ENCODE measurements around the gene TENT5A.
"Not testable (repeated sequence)": the region's sequence is repeated elsewhere in the genome, so short reads cannot be mapped to it uniquely, and the experiment has no call there.

Gene TENT5A

DNA sequence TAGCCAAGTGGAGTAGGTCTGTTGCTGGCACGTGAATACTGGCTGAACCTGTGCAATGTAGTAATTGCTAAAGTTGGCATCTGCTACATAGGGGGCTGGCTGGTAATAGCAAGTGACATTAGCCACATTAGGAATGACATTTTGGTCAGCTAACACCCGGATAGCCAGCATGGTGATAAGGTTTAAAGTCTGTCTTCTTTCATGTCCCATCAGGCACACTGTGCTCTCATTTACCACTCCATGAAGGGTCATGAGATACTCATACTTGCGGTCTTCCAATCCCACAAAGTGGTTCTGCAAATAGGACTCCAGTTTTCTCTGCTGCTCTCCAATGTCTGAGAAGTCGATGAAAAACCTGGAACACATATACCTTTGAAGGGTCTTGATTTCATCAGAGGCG lies 2.8 kb downstream of the TENT5A start:
- no peak for FAIRE-seq

DNA sequence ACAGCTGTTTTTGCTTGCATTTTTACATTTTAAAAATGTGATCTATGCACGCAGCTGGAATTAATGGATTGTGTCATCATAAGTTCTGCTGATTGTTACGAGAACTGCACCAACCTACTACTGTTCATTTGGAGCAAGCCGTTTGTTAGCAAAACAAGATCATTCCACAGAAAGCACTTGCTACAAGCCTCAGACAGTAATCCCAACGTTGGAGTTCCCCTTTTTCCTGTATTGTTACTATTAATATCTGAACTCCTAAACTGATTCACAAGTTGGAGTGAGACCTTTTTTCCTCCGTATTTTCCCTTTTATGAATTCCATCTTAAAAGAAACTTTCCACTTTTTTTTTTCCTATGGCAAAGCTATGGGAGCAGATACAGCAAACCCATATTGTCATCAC lies 3.5 kb downstream of the TENT5A start:
- FAIRE-seq: no peak

DNA sequence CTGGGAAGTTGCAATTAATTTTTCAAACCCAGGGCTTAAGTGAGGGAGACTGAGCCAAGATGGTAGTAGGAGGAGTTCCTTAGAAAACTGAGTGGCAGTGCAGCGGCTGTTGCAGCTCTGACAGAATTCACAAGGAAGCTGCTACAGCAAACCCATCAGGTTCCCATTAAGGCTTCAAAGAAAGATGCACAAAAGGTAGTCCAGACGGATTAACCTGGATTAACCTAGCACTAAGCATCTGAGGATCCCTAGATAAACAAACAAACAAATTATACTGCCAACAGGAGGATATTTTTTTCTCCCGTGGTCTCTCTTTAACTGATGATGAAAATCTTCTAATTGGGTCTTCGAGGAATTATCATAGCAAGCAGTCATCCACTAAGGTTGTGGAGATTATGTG lies 5.2 kb downstream of the TENT5A start:
- no peak for FAIRE-seq

DNA sequence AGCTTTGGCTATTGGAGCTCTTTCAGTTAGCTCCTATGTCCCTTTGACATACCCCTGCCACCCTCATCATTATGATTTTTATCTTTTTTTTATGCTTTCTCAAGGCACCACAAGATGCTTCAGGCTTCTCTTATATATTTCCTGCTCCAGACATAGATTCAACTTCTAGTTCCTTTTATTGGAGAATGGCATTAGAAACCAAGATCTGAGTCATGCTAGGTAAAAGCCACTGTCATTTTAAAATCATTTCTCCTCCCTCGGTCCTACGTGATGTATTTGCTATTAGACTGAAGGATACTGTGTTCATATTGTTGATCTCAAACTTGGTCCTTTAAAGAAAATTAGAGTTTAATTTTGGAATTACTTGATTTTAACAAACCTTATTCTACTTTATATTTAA lies 8.3 kb downstream of the TENT5A start:
- peak; percentile 94 for FAIRE-seq

DNA sequence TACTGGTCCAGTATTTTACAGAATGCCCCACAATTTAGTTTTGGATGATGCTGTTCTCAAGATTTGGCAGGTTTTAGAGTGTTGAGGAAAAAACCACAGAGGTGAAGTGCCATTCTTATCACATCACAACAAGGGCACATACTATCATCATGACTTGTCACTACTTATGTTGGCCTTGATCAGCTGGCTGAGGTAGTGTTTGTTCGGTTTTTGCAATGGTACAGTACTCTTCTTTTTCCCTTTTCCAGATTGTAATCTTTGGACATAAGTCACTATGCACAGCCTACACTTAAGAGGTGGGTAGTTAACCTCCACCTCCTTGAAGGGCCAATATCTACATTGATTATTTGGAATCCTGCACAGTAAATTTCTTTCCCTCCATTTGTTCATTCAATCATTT lies 8.8 kb downstream of the TENT5A start:
- no peak for FAIRE-seq

DNA sequence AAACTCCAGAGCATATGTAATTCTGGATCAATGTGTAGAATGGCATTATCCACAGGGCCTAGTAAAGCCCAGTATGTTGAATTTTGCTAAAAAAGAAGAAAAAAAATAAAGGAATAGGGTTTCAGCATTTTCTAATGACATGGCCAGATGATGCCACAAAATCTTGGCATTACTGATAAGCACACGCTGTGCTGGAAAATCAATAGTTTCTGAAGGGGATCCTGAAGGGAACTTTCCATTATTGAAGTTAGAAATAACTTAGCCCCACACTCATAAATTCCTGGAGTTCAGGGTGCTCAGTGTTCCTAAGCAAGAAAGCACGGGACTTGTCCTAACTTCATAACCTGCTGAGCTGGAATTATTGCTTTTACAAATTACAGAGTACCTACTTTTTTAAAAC lies 10.8 kb downstream of the TENT5A start:
- no peak for FAIRE-seq

DNA sequence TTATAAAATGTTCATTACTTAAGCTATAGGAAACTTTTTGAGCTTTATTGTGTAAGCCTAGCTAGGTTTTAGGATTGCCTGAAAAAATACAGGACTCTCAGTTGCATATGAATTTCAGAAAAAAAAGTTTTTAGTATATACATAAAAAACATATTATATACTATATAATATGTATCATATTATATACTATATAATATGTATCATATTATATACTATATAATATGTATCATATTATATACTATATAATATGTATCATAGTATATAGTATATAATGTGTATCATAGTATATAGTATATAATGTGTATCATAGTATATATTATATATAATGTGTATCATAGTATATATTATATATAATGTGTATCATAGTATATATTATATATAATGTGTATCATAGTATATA lies 11.9 kb downstream of the TENT5A start:
- not testable (repeated sequence) for FAIRE-seq

DNA sequence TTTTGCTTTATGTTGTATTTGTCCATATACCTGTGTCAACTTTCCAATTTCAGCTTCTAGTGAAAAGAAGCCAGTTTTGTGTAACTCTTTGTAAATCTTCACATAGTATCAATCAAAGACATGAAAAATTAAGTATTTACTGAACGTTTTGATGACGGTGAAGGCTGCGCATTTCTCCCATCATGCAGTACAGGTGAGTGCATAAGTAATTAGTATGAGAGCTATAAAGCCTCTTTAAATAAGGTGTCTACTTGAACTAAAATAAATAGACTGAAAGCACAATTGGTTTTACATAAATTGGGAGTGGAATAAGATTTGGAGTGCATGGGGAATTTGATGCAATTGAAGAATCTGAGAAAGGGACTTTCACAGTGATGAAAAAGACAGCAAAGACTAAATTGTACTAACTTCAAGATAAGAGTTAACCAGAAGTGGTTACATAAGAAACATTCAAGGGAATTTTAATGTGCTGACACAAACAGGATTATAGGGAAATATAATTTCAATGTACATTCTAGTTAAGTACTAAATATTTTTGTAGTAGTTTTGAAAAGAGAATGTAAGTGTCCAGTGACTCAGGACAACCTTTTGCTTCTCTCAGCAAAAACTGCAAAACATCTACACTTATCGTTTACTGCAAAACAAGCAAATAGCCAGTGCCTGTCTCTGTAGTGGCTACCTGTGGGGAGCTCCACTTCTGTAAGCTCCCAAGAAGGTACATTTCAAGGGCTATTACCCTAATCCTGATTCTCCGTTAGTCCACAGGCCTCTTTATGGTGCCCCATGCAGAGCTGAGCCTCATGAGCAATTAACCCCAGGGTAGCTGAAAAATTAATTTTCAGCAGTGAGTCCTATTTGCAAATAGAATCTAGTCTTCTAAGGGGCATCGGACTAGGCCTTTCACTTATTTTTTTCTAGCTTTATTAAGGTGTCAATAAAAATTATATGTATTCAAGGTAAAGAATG lies 13.0 kb downstream of the TENT5A start:
- FAIRE-seq: peak; percentile 79

DNA sequence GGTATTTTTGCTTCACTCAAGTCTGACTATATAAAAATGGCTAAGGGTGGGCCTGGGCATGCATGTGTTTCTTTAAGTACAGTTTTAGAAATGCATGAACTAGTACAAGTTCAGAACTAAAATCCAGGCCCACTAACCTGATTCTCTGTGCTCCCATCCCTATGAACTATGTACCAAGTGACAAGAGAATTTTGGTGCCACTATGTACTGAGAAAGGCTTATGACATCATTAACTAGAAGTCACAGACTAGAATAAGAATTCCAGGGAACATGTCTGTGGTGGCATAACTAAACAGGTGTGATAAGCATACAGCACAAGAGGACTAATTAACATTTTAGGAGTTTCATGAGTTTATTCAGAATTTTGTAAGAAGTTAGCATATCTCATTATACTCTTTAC lies 16.1 kb downstream of the TENT5A start:
- FAIRE-seq: no peak

DNA sequence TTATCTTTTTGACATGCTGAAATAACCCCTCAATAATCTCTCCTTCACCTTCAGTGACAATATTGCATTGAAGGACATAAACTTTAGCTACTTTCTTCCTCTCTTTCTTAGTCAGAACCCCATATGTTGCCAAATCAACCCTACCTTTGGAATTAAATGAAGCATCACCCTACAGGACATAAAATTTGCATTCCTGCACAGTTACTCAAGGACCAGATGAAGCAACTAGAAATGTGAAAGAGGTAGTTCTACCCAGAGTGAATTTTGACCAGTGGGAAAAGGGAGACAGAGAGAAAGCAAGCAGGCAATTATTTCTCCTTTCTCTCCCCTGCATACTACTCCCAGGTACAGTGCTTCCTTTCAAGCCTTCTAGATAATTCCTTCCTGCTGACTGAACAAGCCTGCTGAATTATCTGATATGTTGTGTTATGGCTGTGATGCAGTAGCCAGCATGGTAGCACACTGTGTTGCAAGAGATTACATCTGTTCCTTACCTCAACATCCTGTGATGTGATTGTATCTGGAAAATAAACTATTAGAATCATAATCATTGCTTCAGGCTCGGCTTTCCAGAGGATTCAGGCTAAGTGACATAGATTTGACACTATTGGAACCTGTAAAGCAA lies 16.6 kb downstream of the TENT5A start:
- no peak for FAIRE-seq

DNA sequence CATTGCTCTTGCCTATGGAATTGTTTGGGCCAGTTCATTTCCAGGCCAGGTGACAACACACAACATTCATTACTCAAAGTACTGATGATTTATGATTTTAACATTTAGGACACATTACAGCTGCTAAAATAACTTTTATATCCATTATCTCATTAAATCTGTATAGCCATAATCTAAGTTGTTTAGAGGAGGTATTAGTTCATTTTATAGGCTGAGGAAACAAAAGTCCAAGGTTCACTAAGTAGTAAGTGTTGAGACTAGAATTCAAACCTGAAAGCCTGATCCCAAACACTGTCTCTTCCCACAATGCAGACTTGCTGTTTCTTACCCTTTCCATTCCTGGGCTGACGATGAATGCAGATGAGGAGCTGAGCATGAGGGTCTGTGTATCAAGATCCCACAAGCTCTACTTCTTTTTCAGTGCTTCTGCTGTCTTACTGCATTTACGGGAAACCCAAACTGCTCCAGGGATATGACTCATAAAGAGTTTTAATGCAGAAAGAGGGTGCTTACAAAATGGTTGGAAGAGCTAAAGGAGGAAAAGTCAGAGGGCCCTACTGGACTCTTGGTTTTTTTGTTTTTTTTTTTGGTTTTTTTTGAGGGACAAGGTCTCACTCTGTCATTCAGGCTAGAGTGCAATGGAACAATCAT lies 17.9 kb downstream of the TENT5A start:
- FAIRE-seq: no peak

DNA sequence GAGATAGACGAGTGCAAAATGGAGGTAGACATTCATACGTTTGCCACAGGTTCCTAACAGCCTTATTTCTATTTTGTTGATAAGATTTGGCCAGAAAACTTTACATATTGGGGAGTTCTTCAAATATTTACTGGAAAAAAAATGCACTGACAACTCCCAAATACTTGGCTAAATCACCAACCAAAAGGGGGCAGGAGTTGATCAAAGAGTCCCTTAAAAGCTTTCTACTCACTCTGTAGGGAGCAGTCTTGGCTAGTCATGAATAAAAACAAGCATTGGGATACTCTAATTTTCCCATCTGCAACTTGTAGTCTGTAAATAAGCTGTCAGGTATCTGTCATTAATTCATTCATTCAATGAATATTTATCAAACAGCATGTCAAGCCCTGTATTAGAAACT lies 18.4 kb downstream of the TENT5A start:
- FAIRE-seq: no peak

DNA sequence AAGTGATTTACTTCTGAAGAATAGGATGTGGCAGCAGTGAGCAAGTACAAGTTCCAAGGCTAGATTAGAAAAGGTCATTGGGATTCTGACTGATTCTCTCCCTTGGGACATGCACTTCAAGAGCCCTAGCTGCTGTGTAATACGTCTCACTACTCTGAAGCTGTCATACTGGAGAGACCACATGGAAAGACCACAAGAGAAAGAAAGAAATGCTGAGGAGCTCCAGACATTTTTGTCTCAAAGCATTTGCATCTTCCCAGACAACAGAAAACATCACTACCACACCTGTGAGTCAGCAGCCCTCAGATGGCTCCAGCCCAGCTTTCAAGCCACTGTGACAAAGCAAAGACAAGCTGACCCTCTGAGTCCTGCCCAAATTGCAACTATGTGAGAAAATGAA lies 20.7 kb downstream of the TENT5A start:
- no peak for FAIRE-seq

DNA sequence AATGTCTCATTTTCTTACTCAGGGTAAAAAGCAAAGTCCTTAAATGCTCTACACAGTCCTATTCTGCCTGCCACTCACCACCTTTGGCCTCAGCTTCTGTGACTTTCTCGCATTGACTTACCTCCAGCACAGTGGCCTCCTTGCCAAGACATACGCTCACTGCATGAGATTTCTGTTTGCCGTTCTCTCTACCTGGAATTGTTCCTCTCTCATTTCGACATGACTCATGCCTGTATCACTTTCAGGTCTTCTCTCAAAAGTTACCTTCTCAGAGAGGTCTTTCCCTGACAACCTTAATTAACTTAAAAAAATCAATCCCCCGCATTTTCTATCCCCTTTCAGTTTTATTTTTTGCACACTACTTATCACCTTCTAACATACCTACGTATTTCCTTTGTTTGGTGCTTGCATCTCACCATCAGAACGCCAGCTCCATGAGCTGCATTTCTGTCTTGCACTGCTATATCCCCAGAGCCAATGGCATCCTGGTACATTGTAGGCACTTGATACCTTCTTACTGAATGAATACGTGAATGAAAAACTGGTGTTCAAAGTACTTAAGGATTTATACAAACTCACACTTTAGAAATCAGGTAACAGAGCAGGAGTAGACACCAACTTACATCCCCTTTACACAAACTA lies 24.5 kb downstream of the TENT5A start:
- no peak for FAIRE-seq

DNA sequence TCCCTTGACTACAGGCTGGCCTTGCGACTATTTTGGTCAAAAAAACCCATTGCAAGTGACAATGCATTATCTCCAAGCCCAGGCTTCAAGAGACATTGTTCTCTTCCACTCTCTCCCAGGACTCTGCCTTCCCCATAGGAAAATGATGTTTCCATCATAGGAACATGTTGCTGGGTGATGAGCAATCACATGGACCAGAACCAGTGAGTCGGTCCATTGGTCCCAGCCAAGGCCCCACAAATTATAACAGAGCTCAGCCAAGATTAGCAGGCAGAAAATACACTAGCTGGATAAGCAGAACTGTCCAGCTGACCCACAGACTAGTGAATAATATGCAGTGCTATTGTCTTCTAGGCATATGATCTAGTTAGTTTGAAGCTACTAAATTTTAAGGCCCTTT lies 27.4 kb downstream of the TENT5A start:
- no peak for FAIRE-seq

DNA sequence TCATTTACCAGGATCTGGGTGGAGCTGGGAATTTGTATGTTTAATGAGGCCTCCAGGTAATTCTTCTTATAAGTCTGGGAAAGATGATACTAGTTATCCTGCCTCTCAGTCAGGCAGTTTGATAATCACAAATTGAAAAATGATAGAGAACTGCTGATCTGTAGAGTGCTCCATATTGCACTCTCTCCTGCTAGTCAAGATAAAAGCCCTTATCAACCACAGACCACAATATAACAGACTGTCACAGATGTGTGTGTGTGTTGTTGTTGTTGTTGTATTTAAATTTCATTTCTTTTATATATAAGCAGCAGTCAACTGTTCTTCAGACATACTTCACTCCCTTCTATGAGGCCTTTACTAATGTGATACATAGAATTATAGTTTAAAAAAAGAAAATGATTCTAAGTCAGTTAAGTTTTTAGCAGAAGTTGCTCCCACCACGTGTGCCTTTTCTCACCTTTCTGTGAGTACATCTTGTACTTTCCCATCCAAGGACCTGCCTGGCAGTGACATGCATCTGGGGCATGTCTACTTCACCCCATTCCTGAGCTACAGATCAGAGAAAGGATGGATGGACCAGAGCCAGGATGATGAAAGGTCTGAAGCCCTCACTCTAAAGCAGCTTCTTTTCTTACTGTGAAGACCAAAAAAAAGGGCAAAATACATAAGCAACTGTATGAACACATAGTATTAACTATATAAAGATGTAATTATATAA lies 29.8 kb downstream of the TENT5A start:
- no peak for FAIRE-seq

DNA sequence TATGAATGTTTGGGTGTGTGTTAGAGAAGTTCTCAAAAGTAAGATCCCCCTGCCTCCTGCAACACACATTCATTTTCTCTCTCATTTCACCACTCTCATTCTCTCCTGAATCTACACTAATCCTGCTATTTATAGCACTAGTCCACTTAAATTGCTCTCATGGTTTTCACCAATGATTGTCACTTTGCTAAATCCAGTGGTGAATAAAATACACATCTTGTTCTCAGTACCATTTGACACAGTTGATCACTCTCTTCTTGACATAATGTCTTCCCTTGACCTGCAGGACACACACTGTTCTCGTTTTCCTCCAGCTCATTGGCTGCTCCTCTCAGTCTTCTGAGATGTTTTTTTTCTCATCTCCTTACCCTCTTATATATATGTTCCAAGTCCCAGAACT lies 32.1 kb downstream of the TENT5A start:
- FAIRE-seq: no peak

DNA sequence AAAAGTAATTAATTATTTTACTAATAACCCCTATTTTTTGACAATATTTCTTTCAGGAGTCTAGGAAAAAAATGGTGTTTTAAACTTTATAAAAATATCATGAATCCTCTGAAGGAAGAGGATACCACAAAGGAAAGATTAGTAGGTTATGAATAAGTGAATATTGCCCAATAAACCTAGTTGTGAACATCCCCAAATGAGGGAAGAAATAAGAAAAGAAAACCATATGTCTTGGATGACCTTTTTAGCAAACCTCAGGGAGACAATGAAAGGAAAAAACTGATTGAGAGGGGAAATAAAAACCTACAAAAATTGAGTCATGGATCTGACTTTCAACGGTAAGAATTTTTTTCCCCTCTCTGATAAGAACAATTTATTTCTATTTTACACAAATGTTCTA lies 34.4 kb downstream of the TENT5A start:
- peak; percentile 58 for FAIRE-seq

DNA sequence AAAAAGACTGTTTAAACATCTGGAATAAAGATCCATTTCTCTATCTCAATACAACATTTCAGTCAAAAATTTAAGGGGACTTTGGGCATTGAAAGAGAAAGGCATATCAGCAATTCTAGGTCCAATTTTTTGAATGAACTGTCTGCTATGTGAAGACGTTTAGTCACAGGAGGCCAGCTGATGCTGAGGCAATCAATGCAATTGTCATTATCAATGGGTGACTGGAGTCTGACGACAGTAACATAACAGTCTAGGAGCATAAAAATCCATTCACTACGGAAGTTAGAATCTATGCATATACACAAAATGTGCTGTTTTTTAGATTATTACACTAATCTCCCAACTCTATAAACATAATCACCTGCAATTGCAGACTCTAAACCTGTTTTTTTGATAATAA lies 37.8 kb downstream of the TENT5A start:
- FAIRE-seq: peak; percentile 90

DNA sequence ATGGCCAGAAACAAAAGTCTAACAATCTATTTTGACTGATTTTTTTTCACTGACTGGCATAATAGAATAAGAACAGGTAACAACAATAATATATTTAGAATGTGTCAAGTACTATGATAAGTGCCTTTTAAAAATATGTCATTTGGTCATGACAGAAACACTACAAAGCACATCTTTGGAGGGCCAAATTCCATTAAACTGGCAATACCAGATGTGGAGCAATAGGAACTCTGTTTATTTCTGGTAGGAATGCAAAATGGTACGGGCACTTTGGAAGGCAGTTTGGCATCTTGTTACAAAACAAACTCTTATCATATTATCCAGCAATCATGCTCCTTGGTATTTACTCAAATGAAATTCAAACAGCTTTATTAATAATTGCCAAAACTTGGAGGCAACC lies 39.3 kb downstream of the TENT5A start:
- no peak for FAIRE-seq

DNA sequence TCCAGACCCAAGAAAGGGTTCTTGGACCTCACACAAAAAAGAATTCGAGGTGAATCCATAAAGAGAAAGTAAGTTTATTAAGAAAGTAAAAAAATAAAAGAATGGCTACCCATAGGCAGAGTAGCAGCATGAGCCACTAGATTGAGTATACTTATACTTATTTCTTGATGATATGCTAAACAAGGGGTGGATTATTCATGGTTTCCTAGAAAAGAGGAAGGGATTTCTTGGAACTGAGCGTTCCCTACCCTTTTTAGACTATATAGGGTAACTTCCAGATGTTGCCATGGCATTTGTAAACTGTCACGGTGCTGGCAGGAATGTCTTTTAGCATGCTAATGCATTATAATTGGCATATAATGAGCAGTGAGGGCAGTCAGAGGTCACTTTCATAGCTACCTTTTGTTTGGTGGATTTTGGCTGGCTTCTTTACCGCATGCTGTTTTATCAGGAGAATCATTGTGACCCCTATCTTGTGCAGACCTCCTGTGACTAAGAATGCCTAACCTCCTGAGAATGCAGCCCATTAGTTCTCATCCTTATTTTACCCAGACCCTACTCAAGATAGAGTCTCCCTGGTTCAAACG lies 44.3 kb downstream of the TENT5A start:
- FAIRE-seq: no peak

DNA sequence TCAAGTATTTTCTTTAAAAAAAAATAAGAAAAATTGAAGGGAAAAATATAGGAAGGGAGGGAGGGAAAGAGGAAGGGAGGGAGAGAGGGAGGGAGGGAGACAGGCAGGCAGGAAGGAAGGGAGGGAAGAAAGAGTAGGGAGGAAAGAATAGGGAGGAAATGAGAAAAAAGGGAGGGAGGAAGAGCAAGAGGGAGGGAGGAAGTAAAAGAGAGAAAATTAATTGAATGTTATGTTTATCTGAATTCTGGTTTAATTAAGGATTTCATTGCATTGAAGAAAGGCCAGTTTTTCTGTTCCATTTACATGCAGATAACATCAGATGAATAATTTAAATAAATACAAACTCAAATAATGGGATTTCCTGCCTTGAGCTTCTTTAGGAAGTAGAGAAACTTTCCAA lies 47.8 kb downstream of the TENT5A start:
- FAIRE-seq: no peak

Measured in islet of Langerhans (tissue), 1 donor.